Stimulated activated CD4-positive, alpha-beta T cell treated with anti-CD3 and anti-CD28 coated beads, TNF-alpha, amount 100 ng/mL, for 4 hours (primary cell): ENCODE measurements around the gene C5orf24.
"Not testable (repeated sequence)": the region's sequence is repeated elsewhere in the genome, so short reads cannot be mapped to it uniquely, and the experiment has no call there.

Source experiments
- DNase-seq, 3 experiments: peaks; one replicate each; pipeline ENCODE4 v3.0.0-alpha.2; 2020; ENCODE audit warnings: low read depth in 3 of 3

Gene C5orf24

DNA sequence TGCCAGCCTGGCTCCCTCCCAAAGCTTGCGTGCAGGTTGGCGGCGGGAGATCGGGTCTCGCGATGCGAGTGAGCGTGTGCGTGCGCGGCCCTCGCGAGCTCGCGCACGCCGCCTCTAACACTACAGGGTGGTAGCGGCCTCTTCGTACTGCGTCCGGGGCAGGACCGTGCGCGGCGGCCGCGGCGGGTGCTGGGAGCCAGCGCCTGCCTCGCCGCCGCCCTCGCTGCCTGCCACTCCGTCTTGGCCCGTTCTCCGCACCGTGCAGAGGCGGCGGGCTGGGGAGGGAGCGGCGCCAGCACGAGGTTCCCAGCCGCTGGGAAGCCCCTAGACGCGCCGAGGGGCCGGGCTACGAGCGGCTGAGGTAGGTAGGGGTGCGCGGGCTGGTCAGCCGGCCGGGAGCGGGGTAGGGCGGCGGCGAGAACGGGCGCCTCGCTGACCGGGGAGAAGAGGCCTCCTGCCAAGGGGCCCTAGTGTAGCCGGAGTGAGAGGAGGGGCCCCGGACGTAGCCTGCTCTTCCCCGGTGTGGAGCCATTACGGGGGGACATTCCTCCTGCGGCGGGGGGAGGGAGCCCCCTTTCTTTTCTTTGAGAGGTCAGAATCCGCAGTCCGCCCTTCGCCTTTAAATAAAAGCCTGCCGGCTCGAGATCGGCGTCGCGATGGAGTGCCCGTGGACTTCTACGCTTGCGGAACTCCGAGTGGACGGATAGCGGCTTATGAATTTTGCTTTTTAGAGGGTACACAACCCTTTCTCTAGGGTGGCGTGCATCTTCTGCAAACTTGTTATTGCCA lies at the start of gene C5orf24:
C5orf24 (plus strand) TSS at position 117 of the 789 bp plus-strand sequence. CDS start 8,933 bp downstream, outside the sequence.
- peak; percentile 81 to 86 (median 85) for DNase-seq

DNA sequence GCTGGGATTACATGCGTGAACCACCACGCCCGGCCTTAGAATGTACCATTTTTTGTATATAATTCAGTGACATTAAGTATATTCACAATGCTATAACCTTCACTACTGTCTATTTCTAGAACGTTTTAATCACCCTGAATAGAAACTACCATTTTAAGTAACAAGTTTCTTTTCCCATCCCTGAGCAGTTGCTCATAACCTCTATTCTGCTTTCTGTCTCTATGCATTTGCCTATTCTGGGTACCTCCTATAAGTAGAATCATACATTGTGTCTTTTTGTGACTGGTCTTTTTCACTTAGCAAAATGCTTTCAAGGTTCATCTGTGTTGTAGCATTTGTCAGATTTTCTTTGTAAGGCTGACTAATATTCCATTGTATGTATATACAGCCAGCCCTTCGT lies 47.3 kb upstream of the C5orf24 start:
- no peak for DNase-seq

DNA sequence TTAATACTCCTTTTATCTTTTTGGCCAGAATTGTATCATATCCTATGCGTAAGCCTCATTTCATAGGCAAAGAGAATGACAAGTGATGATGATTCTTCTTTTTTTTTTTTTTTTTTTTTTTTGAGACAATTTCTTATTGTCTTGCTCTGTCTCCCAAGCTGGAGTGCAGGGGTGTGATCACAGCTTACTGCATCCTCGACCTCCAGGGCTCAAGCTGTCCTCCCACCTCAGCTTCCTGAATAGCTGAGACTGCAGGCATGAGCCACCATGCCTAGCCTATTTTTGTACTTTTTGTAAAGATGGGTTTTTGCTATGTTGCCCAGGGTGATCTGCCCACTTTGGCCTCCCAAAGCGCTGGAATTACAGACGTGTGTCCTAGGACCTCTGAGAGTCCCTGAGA lies 41.9 kb upstream of the C5orf24 start:
- no peak for DNase-seq

DNA sequence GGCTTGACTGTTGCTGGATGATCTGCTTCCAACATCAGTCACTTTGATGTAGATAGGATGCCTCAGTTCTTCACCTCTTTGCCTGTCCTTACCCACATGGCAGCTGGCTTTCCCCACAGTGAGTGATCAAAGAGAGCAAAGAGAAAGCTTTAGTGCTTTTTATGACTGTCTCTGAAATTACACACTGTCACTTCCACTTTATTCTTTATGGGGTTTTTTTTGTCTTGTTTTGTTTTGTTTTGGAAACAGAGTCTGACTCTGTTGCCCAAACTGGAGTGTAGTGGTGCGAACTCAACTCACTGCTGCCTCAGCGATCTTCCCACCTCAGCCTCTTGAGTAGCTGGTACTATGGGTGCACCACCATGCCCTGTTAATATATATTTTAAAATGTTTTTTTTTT lies 32.4 kb upstream of the C5orf24 start:
- DNase-seq = no peak

GRCh38 chr5:134813827-134814226 lies 31.9 kb upstream of the C5orf24 start:
- DNase-seq = no peak

DNA sequence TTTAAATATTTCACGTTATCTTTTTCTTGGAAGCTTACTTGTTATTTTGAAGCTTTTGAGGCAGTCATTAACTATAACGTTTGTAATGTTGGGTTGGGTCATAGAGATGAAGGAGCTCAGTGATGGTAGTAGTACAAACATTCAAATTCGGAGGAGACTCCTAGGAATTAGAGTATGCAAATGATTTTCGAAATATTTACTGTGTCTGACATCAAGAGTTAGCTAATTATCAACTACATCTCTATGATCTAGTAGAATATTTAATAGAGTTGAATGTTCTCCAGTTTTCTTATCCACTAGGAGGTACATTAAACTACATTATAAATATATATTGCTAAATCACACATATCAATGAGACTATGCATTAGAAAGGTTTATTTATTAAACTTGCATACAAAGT lies 28.8 kb upstream of the C5orf24 start:
- no peak for DNase-seq

- DNase-seq = no peak
Measured at GRCh38 chr5:134818776-134819175, 27.0 kb upstream of the C5orf24 start.

- DNase-seq = no peak
Measured at GRCh38 chr5:134819407-134819963, 26.3 kb upstream of the C5orf24 start.

DNA sequence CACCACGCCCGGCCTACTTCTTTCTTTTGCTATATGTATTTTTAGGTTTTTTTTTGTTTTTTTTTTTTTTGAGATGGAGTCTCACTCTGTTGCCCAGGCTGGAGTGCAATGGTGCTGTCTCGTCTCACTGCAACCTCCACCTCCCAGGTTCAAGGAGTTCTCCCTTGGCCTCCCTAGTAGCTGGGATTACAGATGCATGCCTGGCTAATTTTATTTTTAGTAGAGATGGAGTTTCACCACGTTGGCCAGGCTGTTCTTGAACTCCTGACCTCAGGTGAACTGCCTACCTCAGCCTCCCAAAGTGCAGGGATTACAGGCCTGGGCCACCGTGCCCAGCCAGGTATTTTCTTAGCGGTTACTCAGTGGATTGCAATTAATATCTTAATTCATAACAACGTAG lies 23.9 kb upstream of the C5orf24 start:
- no peak for DNase-seq

DNA sequence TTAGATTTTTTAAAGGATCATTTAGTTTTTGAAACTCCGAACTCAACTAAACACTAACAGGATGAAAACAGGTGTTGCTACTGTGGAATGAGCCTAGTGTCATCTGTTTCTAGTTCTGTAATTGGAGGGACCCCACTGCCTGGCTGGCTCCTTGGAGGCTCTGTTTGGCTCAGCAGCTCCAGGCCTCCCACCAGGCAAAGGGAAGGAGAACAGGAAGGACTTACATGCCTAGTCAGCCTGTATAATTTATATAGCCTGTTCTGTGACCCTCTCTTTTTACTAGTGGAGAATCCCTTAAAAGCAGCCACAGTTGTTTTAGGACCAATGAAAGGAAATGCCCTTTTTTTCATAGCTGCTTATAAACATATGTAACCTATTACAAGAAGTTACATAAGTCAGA lies 21.1 kb upstream of the C5orf24 start:
- DNase-seq = no peak

DNA sequence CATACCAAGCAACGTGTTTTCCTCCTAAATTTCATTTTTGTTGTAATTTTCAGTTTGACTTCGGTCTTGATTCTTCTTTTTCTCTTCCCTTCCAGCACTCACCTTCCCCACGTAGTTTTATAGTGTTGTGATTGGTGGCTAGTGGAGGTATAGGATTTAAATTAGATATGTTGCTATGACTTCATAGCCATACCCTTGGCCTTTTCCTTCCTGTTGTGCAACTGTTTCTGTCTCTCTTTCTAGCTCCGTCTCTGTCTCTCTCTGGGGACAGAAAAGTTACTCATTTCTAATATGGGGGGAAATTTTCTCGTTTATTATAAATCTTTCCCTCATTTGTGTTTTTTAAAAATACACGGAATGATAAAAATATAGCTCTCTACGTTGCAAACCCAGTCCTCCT lies 20.6 kb upstream of the C5orf24 start:
- DNase-seq = no peak

DNA sequence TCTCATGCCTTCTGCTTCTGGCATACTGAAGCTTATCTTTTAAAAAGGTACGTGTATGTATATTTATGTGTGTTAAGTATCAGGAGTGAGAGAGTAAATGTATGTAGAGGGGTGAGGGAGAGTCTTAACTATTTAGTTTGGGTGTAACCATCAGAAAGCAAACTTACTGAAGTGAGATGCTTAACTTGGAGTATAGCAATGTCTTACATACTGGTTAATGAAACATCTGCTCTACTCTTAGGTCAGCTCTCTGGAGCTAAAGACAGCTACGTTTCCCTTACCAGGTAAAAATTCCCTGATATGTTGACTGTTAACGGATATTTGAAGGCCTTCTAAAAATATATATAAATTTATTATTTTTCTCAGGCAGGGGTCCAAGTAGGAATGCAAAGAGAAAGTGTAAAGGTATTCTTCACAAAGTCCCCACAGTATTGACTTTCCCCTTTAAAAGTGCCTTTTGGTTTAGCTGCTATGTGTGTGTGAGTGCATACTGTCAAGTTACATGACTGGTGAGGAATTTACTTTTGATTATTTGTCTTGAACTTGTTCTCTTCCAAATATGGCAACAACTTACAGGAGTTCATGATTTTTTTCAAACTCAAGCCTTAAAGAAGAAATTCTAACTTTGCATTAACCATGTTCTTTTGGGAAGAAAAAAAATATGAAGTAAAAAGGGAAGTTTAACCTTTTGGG lies 12.3 kb upstream of the C5orf24 start:
- DNase-seq = no peak

DNA sequence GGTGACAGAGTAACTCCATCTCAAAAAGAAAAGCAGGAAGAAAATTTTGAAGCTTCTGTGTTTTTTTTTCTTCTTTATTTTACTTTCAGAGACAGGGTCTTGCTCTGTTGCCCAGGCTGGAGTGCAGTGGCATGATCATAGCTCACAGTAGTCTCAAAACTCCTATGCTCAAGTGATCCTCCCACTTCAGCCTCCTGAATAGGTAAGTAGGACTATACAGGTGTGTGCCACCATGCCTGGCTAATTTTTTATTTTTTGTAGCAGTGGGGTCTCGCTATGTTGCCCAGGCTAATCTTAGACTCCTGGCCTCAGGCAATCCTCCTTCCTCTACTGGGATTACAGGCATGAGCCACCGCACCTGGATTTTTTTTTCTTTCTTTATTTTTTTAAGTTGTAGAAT lies 10.1 kb upstream of the C5orf24 start:
- no peak for DNase-seq

- DNase-seq = no peak
Measured at GRCh38 chr5:134837530-134838181, 8.1 kb upstream of the C5orf24 start.

- not testable (repeated sequence) for DNase-seq
Measured at GRCh38 chr5:134838361-134838760, 7.4 kb upstream of the C5orf24 start.

DNA sequence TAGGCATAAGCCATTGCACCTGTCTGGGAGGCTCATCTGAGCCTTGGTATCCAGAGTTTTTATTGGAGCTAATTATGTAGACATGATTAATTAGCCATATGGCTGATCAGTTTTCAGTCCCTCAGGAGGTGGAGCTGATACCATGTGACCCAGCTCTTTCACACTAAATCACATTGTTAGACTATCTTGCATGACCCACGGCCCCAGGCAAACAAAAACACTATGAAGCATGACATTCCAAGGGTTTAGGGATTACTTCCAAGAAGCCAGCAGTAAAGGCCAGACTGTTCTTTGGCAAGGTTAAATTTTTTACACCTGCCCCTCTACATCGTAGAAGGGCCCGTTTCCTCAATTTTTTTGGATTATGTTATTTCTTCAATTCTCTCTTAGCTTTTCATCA lies 5.0 kb upstream of the C5orf24 start:
- no peak for DNase-seq

GRCh38 chr5:134844252-134844651 lies 1.5 kb upstream of the C5orf24 start:
- DNase-seq = no peak

GRCh38 chr5:134845335-134845851 lies 375 bp upstream of the C5orf24 start:
- DNase-seq = no peak

GRCh38 chr5:134846641-134846960 lies 833 bp downstream of the C5orf24 start:
- DNase-seq = peak in 1 of 3 experiments; percentile 1

- not testable (repeated sequence) for DNase-seq
Measured at GRCh38 chr5:134849434-134849933, 3.7 kb downstream of the C5orf24 start.

DNA sequence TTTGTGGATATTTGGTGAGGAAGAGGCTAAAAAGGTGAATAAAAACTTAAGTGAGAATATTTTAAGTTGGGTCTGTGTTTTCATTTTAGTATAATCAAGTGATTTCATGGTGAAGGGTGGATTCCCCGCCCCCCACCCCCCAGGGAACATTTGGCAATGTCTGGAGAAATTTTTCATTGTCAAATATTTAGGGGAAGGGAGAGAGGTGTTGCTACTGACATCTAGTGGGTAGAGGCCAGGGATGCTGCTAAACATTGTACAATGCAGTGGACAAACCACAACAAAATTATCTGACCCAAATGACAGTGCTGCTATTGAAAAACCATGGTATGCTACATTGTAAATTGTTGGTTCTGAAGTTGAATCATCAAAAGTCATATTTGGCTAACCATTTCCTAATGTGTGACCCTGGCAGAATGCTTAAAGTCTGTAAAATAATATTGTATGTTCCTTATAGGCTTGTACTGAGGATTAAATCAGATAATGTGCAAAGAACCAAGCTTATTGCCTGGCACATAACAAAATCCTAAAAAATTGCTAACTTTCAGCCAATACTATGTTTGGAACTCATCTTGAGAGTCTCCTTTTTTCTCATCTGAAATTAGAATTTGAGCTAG lies 5.6 kb downstream of the C5orf24 start:
- no peak for DNase-seq

GRCh38 chr5:134856465-134856864 lies 10.7 kb downstream of the C5orf24 start:
- not testable (repeated sequence) for DNase-seq
